C1 segment of cervical spinal cord (tissue), 14 donors: ENCODE results near the gene ZFYVE28.
A peak's percentile ranks its signal among the peaks of the same experiment; 100 is the strongest.
"Not testable (repeated sequence)": the region's sequence is repeated elsewhere in the genome, so short reads cannot be mapped to it uniquely, and the experiment has no call there.

ENCODE experiments used
- DNase-seq, 14 donors: peaks; one replicate each; lab custom pipeline; 2025; lab: John Stamatoyannopoulos, UW

Gene ZFYVE28

GRCh38 chr4:2249526-2250356 is 168.7 kb downstream of the ZFYVE28 start:
- no peak for DNase-seq

DNA sequence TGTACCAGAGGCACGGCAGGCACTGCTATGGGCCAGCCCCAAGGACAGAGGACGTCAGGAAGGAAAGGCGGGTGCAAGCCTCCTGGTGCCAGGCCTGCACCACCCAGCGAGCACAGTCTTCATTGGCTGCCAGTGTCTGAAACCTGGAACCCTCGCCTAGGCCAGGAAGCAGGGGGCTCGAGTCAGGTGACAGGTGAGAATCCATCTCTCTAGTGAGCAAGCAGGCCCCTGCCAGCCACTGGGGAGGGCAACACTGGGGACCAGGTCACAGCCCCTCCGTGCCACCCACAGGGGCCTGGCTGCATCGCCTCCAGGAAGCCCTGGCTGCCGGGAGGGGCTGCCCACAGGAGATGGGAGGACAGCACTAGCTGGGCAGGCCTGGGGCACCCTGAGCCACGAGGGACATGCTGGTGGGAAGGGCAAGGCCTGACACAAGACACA is 169.6 kb downstream of the ZFYVE28 start:
- no peak for DNase-seq

GRCh38 chr4:2248044-2248780 is 170.2 kb downstream of the ZFYVE28 start:
- DNase-seq, result no peak

DNA sequence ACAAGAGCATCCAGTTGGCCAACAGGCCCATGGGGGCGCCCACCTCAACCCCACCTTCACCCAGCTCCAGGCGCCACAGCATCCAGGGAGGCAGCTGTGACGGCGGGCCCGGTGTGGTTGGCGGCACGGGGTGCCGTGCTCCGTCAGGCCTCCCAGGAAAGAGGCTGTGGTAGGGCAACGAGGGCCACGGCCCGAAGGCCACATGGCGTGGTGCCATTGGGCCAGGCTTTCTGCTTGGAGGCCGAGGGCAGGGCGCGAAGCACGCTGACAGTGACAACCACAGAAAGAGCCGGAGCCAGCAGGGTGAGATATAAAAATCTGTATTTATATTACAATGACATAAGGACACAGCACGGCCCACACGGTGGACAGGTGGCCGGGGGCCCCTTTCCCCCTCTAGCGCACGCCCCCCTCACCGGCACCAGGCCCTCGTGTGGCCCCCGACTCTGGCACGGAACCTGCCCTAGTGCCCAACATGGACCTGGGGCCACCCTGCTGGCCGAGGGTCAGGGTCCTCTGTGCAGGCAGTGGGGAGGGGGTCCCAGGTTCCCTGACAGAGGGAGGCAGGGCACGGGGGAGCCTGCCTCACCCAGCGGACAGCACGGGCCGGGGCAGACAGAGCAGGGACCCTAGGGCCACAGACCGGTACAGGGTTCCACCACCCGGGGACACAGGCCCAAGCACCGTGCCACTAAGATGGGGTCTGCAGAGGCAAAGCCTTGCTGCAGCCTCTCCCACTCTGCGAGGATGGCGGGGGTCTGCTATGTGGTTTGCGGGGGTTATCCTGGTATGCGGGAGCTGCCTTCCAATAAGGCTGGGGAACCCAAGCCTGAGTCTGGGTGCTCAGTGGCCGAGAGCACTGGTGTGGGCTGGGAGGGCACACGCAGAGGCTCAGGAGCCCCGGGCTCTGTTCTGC is 171.1 kb downstream of the ZFYVE28 start:
- no peak for DNase-seq

GRCh38 chr4:2246384-2247127 is 171.9 kb downstream of the ZFYVE28 start:
- no peak for DNase-seq

- DNase-seq, result no peak
These were observed 172.6 kb downstream of the ZFYVE28 start for GRCh38 chr4:2245787-2246275.

GRCh38 chr4:2245057-2245786 is 173.2 kb downstream of the ZFYVE28 start:
- DNase-seq, result no peak

- DNase-seq, result peak in 3 of 14 donors; percentile 46 to 51 (median 46)
These were observed 174.6 kb downstream of the ZFYVE28 start for GRCh38 chr4:2243681-2244380.

- DNase-seq, result peak; percentile 67 to 99 (median 96)
These were observed 176.8 kb downstream of the ZFYVE28 start, which contains the start of the genes HAUS3 and POLN for GRCh38 chr4:2241410-2242353. TSS of gene HAUS3 (minus strand) at chr4:2242121. CDS start at chr4:2240946, 1,175 bp downstream. TSS of gene POLN (minus strand) at chr4:2242121. CDS start at chr4:2229231, 12,890 bp downstream.

DNA sequence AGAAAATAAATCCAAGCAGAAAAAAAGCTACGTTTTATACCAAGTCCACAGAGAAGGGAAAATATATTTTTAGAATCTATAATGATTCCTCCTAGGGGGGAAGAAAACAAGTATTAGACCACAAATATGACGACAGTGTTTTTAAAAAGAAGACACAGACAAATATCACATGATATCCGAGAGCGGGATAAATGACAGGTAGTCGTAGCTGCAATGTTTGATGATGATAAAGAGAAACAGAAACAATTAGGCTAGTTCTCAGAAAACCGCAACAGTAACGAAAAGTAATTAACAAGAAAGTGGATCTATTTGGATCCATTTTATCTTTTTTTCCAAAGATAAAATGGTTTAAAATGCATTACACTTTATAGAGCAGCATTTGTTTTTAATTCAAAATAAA is 177.4 kb downstream of the ZFYVE28 start:
- DNase-seq, result no peak

DNA sequence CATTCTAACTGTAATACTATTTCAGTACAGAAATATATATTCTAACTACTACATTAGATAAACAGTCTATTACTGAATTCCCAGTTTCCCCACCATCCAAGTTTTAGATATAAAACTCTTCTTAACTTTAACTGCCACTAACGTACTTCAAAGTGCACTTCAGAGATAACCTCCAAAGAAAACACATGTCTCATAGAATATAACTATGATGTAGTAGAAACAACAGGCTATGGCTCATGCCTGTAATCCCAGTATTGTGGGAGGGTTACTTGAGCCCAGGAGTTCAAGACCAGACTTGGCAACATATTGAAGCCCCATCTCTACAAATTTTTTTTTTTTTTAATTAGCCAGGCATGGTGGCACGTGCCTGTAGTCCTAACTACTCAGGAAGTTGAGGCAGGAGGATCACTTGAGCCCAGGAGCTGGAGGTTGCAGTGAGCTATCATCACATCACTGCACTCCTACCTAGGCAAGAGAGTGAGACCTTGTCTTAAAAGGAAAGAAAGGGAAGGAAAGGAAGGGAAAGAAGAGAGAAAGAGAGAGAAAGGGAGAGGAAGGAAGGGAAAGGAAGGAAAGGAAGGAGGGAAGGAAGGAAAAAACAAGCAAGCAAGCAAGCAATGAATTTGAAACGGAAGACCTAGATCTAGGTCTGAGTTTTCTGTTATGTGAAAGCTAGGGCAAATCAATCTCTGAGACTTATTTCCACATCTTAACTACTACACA is 181.3 kb downstream of the ZFYVE28 start:
- DNase-seq, result no peak

GRCh38 chr4:2231082-2231481 is 187.4 kb downstream of the ZFYVE28 start:
- DNase-seq, result no peak

DNA sequence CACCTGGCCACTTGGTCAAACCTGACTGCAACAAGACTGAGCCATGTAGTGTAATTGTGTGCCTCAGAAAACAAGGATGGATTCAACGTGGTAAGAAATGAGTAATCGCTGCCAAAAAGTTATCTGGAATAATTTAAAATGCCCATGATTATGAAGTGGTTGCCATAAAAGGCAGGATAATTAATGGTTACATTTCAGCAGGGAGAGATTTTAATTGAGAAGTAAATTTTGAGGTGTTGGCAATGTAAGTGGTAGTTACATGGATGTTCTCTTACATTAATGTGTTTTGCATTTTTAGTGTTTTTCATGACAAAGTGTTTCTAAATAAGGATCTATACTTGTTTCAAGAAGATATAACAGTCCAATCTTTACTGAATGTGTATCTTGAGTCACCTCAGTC is 192.2 kb downstream of the ZFYVE28 start:
- DNase-seq, result no peak

DNA sequence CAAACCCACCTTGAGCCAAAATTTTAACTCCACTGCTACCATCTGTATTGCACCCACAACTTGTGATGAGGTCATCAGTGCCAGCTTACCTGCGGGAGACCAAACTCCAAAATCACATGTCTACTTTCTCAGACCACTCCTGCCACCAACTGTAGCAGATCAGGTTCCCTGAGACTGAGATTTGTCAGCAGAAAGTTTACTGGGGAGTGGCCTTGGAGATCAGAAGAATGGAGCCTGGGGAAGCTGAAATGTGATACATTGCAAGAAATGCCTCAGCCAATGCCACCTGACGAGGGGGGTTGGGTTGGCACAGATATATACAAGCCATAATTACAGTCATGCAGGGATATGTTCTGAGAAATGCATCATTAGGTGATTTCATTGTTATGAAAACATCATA is 195.6 kb downstream of the ZFYVE28 start:
- no peak for DNase-seq

GRCh38 chr4:2221378-2221777 is 197.1 kb downstream of the ZFYVE28 start:
- DNase-seq, result not testable (repeated sequence)

- DNase-seq, result peak in 11 of 14 donors; percentile 5 to 76 (median 43)
These were observed 198.3 kb downstream of the ZFYVE28 start for GRCh38 chr4:2220016-2220630.
